ENCODE results near the gene DDT. TPM values are rescaled to one million over a fixed set of nuclear protein-coding genes. Genes with fewer than 3 reads are reported as not detected.
A peak's percentile ranks its signal among the peaks of the same experiment; 100 is the strongest.
"Not testable (repeated sequence)": the region's sequence is repeated elsewhere in the genome, so short reads cannot be mapped to it uniquely, and the experiment has no call there.

Gene DDT
- total RNA-seq, 6 experiments from 2014 or later = 96.1 to 120 (median 108) TPM

DNA sequence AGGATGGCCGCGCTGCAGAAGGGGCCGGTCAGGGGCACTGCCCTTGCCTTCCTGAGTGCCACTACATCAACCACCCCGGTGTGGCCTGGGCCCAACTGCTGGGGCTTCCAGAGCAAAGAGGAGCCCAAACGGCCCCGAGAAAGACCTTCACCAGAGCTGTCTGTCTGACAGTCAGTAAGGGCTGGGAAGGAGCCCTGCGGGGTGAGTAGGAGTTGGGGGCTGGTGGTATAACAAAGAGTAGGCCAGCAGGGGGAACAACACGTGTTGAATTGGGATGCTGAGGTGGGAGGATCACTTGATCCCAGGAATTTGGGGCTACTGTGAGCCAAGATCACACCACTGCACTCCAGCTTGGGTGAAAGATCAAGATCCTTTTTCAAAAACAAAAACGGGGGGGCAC lies 27.1 kb upstream of the DDT start:
- H3K4me3 Mint-ChIP-seq = no peak overlapping the region
- TF ChIP-seq, protein P1, sequence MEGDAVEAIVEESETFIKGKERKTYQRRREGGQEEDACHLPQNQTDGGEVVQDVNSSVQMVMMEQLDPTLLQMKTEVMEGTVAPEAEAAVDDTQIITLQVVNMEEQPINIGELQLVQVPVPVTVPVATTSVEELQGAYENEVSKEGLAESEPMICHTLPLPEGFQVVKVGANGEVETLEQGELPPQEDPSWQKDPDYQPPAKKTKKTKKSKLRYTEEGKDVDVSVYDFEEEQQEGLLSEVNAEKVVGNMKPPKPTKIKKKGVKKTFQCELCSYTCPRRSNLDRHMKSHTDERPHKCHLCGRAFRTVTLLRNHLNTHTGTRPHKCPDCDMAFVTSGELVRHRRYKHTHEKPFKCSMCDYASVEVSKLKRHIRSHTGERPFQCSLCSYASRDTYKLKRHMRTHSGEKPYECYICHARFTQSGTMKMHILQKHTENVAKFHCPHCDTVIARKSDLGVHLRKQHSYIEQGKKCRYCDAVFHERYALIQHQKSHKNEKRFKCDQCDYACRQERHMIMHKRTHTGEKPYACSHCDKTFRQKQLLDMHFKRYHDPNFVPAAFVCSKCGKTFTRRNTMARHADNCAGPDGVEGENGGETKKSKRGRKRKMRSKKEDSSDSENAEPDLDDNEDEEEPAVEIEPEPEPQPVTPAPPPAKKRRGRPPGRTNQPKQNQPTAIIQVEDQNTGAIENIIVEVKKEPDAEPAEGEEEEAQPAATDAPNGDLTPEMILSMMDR (IDR thresholded peaks at IDR 0.05) = no peak
- H3K36me3 Mint-ChIP-seq (ENCODE audit: low read depth) = no peaks in the 10 kb centered on the region
- H3K9me3 Mint-ChIP-seq = no peaks in the 10 kb centered on the region
- no peak for DNase-seq
- no peak overlapping the region for H3K27ac Mint-ChIP-seq
- H3K4me1 Mint-ChIP-seq (ENCODE audit: low read depth) = no peaks in the 10 kb centered on the region
- H3K27me3 Mint-ChIP-seq (ENCODE audit: insufficient read depth) = peaks cover 12% of the 10 kb centered on the region

DNA sequence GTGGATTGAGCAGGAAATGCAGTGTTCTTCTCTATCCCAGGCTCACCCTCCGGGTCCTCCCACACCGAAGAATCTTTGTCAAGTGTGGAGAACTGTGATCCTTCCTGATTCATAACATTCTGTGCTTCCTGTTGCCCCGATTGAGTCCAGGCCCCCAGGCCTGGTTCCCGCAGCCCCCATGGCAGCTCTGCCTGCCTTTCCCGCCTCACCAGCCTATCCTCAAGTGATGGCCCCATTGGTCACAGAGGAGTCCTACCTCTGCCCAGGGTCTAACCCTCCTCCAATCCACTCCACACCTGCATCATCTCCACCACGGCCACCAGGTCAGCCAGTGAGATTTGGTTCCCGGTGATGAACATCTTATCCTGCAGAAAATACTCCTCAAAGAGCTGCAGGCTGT lies 25.5 kb upstream of the DDT start:
- H3K9me3 Mint-ChIP-seq; H3K4me3 Mint-ChIP-seq; DNase-seq; H3K27ac Mint-ChIP-seq; H3K4me1 Mint-ChIP-seq (ENCODE audit: low read depth); H3K36me3 Mint-ChIP-seq (ENCODE audit: low read depth): not testable (repeated sequence)
- peaks cover 11% of the 10 kb centered on the region for H3K27me3 Mint-ChIP-seq (ENCODE audit: insufficient read depth)

DNA sequence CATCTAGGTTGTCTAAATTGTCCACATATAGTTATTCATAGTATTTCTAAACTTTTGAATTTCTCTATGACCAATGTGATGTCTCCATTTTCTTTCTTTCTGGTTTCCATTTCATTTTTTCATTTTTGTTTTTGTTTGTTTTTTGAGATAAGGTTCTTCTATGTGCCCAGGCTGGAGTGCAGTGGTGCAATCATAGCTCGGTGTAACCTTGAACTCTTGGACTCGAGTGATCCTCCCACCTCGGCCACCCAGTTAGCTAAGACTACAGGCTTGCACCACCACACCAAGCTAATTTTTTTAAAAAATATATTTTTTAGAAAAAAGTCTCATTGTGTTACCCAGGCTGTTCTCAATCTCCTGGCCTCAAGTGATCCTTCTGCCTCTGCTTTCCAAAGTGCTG lies 22.9 kb upstream of the DDT start:
- TF ChIP-seq, protein P1 (IDR thresholded peaks at IDR 0.05) = no peak
- peaks cover 2% of the 10 kb centered on the region for H3K27me3 Mint-ChIP-seq (ENCODE audit: insufficient read depth)
- no peaks in the 10 kb centered on the region for H3K9me3 Mint-ChIP-seq
- H3K36me3 Mint-ChIP-seq (ENCODE audit: low read depth) = no peaks in the 10 kb centered on the region
- H3K4me1 Mint-ChIP-seq (ENCODE audit: low read depth) = no peaks in the 10 kb centered on the region
- no peak overlapping the region for H3K27ac Mint-ChIP-seq
- DNase-seq = no peak
- no peak overlapping the region for H3K4me3 Mint-ChIP-seq

DNA sequence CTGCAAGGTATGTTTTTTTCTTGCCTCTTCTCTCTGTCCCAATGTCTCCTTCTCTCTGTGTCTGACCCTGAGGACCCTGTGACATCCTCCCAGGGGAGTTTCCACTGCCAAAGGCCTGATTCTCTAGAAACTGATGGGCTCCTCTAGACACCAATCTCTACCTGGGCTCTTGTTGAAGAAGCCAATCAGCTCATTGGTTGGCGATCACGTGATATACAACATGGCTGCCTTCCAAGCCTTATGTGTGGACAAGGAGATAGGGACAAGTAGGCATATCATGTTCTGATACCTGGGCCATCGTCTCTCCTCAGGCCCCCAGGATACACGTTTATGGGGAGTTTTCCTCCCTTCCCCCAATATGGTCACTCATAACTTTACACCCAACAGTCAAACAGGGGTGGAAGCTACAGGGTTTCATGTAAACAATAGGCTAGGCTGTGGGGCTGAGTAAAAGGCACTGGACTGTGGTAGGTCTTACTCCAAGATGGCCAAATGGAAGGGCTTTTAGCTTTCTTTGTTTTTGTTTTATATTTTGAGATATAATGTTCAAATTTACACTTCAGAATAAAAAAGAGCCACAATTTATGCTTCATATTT lies 19.4 kb upstream of the DDT start:
- H3K27ac Mint-ChIP-seq; H3K27me3 Mint-ChIP-seq (ENCODE audit: insufficient read depth); H3K4me1 Mint-ChIP-seq (ENCODE audit: low read depth); H3K9me3 Mint-ChIP-seq; H3K36me3 Mint-ChIP-seq (ENCODE audit: low read depth); DNase-seq; H3K4me3 Mint-ChIP-seq: not testable (repeated sequence)

DNA sequence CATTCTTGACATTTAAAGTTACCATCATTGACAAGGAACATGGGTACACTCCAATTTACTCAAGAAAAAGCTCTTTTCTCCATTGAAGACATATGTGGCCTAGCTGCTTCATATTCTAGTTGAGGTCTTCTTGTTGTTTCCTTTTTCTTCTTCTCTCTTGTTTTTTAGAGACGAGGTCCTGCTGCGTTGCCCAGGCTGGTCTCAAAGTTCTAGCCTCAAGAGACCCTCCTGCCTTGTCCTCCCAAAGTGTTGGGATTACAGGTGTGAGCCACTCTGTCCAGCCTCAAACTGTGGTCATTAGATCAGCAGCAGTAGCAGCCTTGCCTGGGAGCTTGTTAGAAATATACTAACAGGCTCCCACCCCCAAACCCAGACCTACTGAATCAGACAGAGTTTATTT lies 18.8 kb upstream of the DDT start:
- H3K4me3 Mint-ChIP-seq, H3K27ac Mint-ChIP-seq, DNase-seq: not testable (repeated sequence)

DNA sequence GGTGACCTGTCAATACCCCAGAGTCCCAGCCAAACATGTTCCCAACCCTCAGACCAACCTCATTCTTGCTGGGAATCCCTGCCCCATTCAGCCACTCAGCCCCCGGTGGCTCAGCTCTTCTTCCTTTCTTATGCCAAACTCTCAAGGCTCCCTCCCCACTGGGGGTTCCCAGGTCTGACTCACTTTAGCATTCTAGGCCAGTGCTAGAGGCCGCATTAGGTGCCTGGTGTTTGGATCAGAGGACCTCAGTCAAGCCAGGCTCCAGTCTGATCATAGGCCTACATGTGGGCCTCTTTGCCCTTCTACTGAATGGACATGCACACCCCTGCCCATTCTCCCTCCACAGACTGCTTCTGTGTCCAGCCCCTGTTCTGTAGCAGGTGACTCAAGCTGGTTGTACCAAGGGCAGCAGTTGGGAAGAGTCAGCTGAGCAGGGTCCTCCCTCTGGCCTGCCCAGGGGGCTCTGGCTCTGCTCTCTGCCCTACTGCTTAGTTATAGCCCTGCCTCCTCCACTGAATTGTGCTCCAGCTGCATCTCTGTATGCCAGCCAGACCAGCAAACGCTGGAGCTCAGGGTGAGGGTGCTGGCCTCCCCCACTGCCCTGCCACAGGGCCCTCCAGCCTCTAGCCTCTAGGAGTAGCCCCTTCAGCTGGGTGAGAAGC lies 15.5 kb upstream of the DDT start:
- not testable (repeated sequence) for H3K9me3 Mint-ChIP-seq; H3K36me3 Mint-ChIP-seq (ENCODE audit: low read depth); DNase-seq; H3K4me1 Mint-ChIP-seq (ENCODE audit: low read depth); H3K27me3 Mint-ChIP-seq (ENCODE audit: insufficient read depth); H3K4me3 Mint-ChIP-seq
- peak overlapping the region; percentile 19; the same call in 1 of the 2 replicates for H3K27ac Mint-ChIP-seq

More for the DNA sequence above, 18.8 kb upstream of the DDT start:
- H3K4me1 Mint-ChIP-seq (ENCODE audit: low read depth); H3K27me3 Mint-ChIP-seq (ENCODE audit: insufficient read depth); H3K36me3 Mint-ChIP-seq (ENCODE audit: low read depth); H3K9me3 Mint-ChIP-seq: not testable (repeated sequence)

DNA sequence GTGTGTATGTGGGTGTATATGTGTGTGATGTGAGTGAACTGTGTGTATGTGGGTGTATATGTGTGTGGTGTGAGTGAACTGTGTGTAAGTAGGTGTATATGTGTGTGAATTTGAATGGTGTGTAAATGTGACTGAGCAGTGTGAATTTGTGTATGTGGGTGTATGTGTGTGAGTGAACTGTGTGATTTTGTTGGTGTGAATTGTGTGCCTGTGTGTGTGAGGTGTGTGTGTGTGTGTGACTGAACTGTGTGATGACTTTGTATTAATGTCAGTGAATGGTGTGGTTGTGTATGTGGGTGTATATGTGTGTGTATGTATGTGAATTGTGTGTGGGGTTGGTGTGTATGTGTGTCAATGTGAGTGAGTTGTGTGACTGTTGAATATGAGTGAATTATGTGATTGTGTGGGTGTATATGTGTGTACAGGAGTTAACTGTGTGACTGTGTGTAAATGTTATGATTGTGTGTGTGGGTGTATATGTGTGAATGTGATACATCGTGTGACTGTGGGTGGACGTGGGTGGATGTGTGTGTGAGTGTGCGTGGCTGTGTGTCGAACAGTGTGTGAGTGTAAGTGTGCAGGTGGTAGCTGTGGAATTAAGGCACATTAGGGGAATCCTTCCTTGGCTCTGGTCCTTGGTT lies 12.4 kb upstream of the DDT start:
- H3K27me3 Mint-ChIP-seq (ENCODE audit: insufficient read depth) = not testable (repeated sequence)

DNA sequence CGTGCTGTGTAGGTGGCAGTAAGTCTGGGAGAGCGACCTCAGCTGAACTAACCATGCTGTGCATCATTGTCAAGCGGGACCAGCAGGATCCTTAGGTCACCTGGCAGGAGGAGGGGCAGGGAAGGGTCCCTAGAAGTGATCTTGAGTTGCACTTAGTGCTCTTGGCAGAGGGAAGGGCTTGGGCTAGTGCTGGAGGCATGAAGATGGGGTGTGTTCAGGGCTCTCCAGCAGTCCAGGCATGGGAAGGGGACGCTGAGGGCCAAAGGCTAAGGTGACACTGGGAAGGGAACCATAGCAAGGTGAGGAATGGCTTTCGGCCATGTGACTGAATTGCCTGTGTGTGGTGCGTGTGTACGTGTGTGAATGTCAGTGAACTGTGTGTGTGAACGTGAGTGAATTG lies 11.8 kb upstream of the DDT start:
- not testable (repeated sequence) for H3K27me3 Mint-ChIP-seq (ENCODE audit: insufficient read depth); H3K9me3 Mint-ChIP-seq; DNase-seq; H3K36me3 Mint-ChIP-seq (ENCODE audit: low read depth); H3K4me3 Mint-ChIP-seq; H3K4me1 Mint-ChIP-seq (ENCODE audit: low read depth); H3K27ac Mint-ChIP-seq

More for the DNA sequence above, 12.4 kb upstream of the DDT start:
- not testable (repeated sequence) for H3K36me3 Mint-ChIP-seq (ENCODE audit: low read depth); H3K27ac Mint-ChIP-seq; H3K9me3 Mint-ChIP-seq; H3K4me1 Mint-ChIP-seq (ENCODE audit: low read depth); H3K4me3 Mint-ChIP-seq; DNase-seq
